HEK293T (cell line): ENCODE results near the gene MADCAM1.

ENCODE experiments used
- BHLHE40 ChIP-seq: fragments of 450-650 bp; IDR thresholded peaks from 2 replicates; pipeline ENCODE4 v1.6.1; 2016; ENCODE audit warnings: mild to moderate bottlenecking, moderate library complexity, borderline replicate concordance
- CTBP1 ChIP-seq: fragments of 450-650 bp; IDR thresholded peaks from 2 replicates; pipeline ENCODE4 v1.6.1; 2016; ENCODE audit warnings: borderline replicate concordance
- FOXA1 ChIP-seq: fragments of 450-650 bp; IDR thresholded peaks from 2 replicates; pipeline ENCODE4 v1.6.1; 2016; ENCODE audit warnings: mild to moderate bottlenecking
- FOXM1 ChIP-seq: fragments of 450-650 bp; IDR thresholded peaks from 2 replicates; pipeline ENCODE4 v1.6.1; 2017; ENCODE audit warnings: mild to moderate bottlenecking, borderline replicate concordance
- HDGF ChIP-seq: fragments of 450-650 bp; IDR thresholded peaks from 2 replicates; pipeline ENCODE4 v1.6.1; 2017; ENCODE audit warnings: antibody characterized with exemption, borderline replicate concordance
- LEF1 ChIP-seq: fragments of 450-650 bp; IDR thresholded peaks from 2 replicates; pipeline ENCODE4 v1.6.1; 2017; ENCODE audit warnings: mild to moderate bottlenecking, borderline replicate concordance
- NFRKB ChIP-seq: fragments of 450-650 bp; IDR thresholded peaks from 2 replicates; pipeline ENCODE4 v1.6.1; 2016; ENCODE audit warnings: mild to moderate bottlenecking, moderate library complexity
- PKNOX1 ChIP-seq: fragments of 450-650 bp; IDR thresholded peaks from 2 replicates; pipeline ENCODE4 v1.6.1; 2016
- SP1 ChIP-seq: fragments of 450-650 bp; IDR thresholded peaks from 2 replicates; pipeline ENCODE4 v1.6.1; 2017
- SUZ12 ChIP-seq: fragments of 450-650 bp; IDR thresholded peaks from 2 replicates; pipeline ENCODE4 v1.6.1; 2016; ENCODE audit warnings: mild to moderate bottlenecking
- TARDBP ChIP-seq: fragments of 450-650 bp; IDR thresholded peaks from 2 replicates; pipeline ENCODE4 v1.6.1; 2016

- no peak for TF ChIP-seq TARDBP
- no peak for TF ChIP-seq SP1
- TF ChIP-seq FOXM1: no peak
- no peak for TF ChIP-seq NFRKB
- no peak for TF ChIP-seq SUZ12
- no peak for TF ChIP-seq CTBP1
- no peak for TF ChIP-seq FOXA1
- TF ChIP-seq HDGF: no peak
- TF ChIP-seq BHLHE40: no peak
- no peak for TF ChIP-seq LEF1
- no peak for TF ChIP-seq PKNOX1
Observed at GRCh38 chr19:530134-531008, 34.1 kb downstream of the MADCAM1 start.
